ENCODE results near the gene LETM1. TPM values are rescaled to one million over a fixed set of nuclear protein-coding genes. Genes with fewer than 3 reads are reported as not detected.

LETM1 gene
- total RNA-seq, 1 donor from 2014 or later: 70.2 TPM

DNA sequence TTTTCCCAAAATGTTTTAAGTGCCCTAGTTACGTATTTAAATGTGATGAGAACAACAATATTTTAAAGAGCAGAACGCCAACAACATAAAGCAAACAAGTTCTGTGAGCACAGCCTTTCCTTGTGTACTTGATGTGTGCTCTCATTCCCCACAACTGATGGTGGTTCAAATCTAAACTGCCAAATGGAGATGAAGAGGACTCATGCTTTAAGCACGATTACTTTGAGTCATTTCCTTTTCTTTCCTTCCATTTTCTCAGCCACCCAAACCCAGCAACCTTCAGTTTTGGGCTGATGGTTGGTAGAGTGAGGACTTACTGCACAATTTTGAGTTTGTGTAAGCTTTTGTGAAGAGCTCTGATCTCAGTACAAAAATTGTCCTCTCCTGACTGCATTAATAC lies 16.9 kb upstream of the LETM1 start:
- peak; percentile 9 to 64 for DNase-seq (ENCODE audit: low read depth in 2 of 2)

DNA sequence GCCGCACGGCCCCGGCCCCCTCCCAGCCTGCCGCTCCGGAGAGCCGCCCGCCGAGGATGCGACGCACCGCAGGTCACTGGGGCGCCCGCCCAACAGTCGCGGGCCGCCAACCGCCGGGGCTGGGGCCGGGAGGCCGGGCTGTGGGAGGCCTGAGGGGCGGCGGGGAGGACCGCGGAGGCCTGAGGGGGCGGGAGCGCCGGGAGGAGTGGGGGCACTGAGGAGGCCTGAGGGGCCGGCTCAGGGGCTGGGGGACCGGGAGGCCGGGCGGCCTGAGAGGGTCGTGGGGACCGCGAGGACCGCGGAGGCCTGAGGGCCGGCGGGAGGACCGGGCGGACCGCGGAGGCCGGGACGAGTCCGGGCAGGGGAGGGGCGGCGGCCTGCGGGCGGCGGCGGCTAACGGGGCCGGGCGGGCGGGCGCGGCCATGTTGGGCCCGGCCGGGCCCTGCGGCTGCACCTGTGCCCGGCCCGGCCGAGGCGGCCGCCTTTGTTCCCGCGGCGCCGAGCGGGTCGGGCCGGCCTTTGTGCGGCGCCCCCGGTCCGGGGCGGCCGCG lies 15.6 kb upstream of the LETM1 start:
- peak; percentile 32 to 50 for DNase-seq (ENCODE audit: low read depth in 2 of 2)

- peak; percentile 90 to 94 for DNase-seq (ENCODE audit: low read depth in 2 of 2)
Observed at GRCh38 chr4:1870578-1871443, 14.9 kb upstream of the LETM1 start, which contains the start of gene NSD2. NSD2 (plus strand) TSS chr4:1871393; CDS start chr4:1900655, 29,262 bp downstream.

DNA sequence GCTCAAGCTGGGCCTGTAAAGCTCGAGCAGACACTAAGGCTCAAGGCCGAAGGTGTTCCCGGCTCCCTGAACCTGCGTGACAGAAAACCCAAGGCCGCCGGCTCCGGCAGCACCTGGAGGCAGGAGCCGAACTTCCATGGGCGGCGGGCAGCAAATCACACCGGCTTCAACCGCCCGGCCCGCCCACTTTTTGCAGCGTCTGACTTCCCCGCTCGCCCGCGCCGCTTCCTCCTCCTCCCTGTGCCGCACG lies 14.3 kb upstream of the LETM1 start:
- peak; percentile 86 to 90 for DNase-seq (ENCODE audit: low read depth in 2 of 2)

DNA sequence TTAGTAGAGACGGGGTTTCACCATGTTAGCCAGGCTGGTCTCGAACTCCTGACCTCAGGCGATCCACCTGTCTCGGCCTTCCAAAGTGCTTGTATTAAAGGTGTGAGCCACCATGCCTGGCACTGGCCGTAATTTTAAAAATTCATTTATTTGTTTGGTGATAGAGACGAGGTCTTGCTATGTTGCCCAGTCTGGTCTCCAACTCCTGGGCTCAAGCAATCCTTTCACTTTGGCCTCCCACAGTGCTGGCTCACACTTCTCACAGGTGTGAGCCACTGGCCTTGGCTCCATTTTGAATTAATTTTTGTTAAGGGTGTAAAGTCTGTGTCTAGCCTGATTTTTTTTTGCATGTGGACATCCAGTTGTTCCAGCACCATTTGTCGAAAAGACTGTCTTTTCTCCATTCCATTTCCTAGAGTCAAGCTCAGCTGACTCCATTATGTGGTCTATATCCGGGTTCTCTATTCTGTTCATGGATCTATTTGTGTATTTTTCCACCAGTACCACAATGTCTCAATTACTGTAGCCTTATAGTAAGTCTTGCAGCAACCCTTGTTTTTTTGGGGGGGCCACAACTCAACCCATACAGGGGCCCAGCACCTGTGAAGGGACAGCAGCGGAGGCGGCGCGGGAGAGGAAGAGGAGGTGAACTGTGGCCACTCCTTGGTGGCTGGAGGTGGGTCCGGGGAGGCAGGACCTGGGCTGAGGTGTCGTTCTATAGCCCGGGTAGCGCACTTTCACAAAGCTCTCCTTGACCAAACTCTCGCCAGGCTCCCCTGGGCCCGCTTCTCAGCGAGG lies 13.8 kb upstream of the LETM1 start:
- DNase-seq (ENCODE audit: low read depth in 2 of 2): no peak

DNA sequence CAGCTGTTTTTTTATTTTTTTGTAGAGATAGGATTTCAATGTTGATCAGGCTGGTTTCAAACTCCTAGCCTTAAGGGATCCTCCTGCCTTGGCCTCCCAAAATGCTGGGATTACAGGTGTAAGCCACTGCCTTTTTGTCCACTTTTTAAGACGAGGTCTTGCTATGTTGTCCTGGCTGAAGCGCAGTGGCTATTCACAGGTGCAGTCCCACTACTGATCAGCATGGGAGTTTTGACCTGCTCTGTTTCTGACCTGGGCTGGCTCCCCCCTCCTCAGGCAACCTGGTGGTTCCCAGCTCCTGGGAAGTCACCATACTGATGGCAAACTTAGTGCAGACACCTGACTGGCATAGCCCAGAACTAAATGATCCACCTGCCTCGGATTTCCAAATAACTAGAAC lies 13.0 kb upstream of the LETM1 start:
- no peak for DNase-seq (ENCODE audit: low read depth in 2 of 2)

GRCh38 chr4:1868293-1868692 lies 12.3 kb upstream of the LETM1 start:
- DNase-seq (ENCODE audit: low read depth in 2 of 2): no peak

DNA sequence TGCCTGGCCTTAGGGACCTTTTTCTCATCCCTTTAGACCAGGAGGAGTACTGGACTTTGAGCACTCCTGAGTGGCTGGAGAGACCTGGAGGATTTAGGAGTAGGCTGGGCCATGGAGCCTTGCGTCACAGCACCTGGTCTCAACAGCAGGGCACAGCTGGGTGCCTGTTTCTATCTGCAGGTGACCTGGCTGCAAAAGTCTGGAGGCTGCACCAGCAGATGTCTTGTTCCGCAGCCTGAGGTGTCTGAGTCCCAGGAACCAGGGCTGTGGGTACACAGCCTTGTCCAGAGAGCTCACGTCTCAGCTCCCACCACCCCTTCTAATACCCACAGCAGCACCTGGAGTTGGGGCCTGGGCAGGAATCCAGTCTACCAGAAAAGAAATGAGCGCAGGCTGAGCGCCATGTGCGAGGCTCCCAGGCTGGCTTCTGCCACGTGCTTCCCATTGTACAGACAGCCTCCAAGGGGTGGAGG lies 10.3 kb upstream of the LETM1 start:
- no peak for DNase-seq (ENCODE audit: low read depth in 2 of 2)

DNA sequence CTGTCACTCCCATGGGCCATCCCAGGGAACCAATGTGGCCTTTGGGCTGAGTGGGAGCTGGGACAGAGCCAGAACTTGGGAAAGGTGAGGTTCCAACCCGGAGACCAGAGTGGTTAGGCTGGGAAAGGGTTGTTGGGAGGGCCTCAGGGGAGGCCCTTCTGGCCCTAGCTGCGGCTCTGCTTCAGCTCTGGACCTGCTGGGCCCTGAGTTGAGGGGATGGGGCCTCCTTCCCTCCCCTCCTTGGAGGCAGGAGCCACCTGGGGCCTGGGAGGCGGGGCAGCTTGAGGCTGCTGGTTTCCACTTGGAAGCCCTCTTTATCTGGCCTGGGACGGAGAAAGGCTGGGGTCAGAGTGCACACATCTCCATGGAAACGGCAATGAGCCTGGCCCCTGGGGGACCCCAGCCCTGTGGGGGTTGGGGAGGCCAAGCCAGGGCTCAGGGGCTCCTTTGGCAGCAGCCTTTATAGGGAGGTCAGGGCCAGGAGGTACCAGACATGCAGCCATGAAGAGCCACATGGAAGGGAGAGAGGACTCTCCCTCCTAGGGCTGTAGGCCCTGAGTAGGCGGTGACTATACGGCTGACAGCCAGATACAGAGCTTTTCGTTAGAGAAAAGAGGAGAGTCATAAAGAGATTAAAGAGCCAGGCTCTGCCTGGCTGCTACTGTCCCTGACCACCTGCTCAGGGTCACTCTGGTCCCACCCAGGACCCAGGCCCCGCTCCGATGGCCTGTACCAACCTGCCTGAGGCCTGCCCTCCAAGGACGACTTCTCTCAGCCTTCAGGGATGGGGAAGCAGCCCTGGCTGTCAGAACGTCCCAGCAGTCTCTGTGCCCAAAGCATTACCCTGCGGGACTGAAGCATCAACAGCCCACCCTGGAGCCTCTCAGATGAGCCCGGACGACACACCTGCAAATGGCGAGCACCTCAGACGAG lies 8.4 kb upstream of the LETM1 start:
- no peak for DNase-seq (ENCODE audit: low read depth in 2 of 2)

GRCh38 chr4:1863297-1864033 lies 7.5 kb upstream of the LETM1 start:
- DNase-seq (ENCODE audit: low read depth in 2 of 2): no peak

- no peak for DNase-seq (ENCODE audit: low read depth in 2 of 2)
Observed at GRCh38 chr4:1862961-1863296, 7.0 kb upstream of the LETM1 start.

GRCh38 chr4:1862055-1862911 lies 6.3 kb upstream of the LETM1 start:
- DNase-seq (ENCODE audit: low read depth in 2 of 2): no peak

GRCh38 chr4:1859389-1859753 lies 3.4 kb upstream of the LETM1 start:
- no peak for DNase-seq (ENCODE audit: low read depth in 2 of 2)

GRCh38 chr4:1857931-1858330 lies 2.0 kb upstream of the LETM1 start:
- no peak for DNase-seq (ENCODE audit: low read depth in 2 of 2)

DNA sequence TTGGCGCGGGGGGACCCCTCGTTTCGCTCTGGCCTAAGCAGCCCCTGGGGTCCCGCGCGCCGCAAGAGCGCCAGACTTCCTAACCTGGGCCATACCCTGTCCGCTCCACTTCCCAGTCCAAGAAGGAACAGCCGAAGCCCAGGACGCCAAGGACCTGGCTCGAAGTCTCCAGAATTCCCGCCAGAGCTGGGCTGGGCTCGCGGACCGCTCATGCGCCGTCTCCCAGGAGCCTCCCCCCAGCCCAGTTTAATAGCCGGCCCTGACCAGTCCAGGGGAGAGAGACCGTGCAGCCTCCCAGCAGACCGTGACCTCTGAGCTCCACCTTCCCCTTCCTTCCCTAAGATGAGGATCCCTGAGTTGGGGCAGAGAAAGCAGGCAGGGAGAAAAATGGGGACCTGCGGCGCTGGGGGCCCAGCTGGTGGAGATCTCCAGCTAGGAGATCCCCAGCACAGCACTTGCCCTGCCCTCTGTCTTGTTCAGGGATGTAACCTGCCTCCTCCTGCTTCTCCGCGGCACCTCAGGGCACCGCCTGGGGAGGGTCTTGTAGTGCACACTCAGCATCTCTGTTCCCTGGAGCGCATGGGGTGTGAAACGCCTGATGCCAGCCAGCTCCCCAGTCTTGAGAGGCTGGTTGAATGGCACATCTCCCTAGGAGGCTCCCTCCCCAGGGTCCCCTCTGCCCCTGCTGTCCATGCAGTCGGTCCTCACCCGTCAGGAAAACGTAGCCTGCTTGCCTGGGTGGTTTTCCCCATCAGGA lies 1.2 kb upstream of the LETM1 start:
- peak; percentile 8 to 29 for DNase-seq (ENCODE audit: low read depth in 2 of 2)

DNA sequence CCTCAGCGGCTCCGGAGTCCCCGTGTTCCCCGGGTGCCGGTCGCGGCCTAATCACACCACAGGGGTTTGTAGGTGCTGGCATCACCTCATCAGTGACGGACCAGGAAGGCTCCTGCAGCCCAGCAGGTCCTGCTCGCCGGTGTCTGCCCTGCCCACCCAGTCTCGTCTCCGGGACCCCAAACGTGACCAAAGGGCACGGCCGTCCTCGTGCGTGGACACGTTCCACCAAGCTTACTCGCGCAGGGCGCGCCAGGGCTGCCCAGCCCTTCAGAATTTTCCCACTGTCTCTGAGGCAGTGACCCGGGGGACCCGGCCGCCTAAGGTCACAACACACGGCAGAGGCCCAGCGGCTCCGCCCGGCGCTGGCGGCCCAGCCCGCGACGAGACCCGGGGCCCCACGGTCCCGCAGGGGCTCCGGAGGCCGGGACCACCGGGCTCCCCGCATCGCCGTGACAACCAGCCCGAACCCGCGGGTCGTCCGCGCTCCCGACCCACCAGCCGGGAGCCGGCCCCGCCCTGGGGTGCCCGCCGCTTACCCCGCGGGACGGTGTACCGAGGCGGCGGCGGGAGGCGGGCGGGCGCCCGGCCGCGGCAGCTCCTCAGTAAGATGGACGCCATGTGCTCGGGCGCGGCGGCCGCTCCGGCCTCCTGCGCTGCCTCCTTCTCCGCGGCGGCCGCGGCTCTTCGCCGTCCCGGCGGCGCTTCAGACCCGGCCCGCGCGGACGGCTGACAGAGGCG lies 454 bp downstream of the LETM1 start:
- DNase-seq (ENCODE audit: low read depth in 2 of 2): peak; percentile 12 to 24

GRCh38 chr4:1854752-1855151 lies 1.2 kb downstream of the LETM1 start:
- no peak for DNase-seq (ENCODE audit: low read depth in 2 of 2)

GRCh38 chr4:1852904-1853623 lies 2.9 kb downstream of the LETM1 start:
- DNase-seq (ENCODE audit: low read depth in 2 of 2): no peak

All from lung microvascular endothelial cell (primary cell).